HUES6 (cell line): ENCODE measurements around the gene TNFRSF8.

ENCODE experiments used
- H3K27ac ChIP-seq: 2 replicates; pipeline ENCODE4 v1.7.0; 2013; ENCODE audit warnings: low read depth, mild to moderate bottlenecking, low read length, inconsistent platforms
- H3K27me3 ChIP-seq: 2 replicates; pipeline ENCODE4 v1.6.1; 2013; ENCODE audit warnings: low read length; ENCODE audit not compliant: control insufficient read depth, insufficient read depth
- H3K36me3 ChIP-seq: 2 replicates; pipeline ENCODE4 v1.6.1; 2013; ENCODE audit warnings: low read length; ENCODE audit not compliant: control insufficient read depth, insufficient read depth
- H3K4me1 ChIP-seq: 2 replicates; pipeline ENCODE4 v1.6.1; 2013; ENCODE audit warnings: low read length; ENCODE audit not compliant: control insufficient read depth, insufficient read depth
- H3K4me3 ChIP-seq: 2 replicates; pipeline ENCODE4 v1.5.1; 2013; ENCODE audit warnings: low read depth, low read length
- H3K9ac ChIP-seq: one replicate; pipeline ENCODE4 v1.6.1; 2013; ENCODE audit warnings: mild to moderate bottlenecking, low read length
- H3K9me3 ChIP-seq: 2 replicates; pipeline ENCODE4 v1.6.1; 2013; ENCODE audit warnings: low read depth, low read length; ENCODE audit not compliant: control insufficient read depth, insufficient read depth

Gene TNFRSF8

GRCh38 chr1:12144969-12145368, 81.9 kb downstream of the TNFRSF8 start:
- H3K4me1 ChIP-seq, result peaks cover 8% of the 10 kb centered on the region; the same call in 1 of the 2 replicates
- H3K27ac ChIP-seq, result no peak overlapping the region

DNA sequence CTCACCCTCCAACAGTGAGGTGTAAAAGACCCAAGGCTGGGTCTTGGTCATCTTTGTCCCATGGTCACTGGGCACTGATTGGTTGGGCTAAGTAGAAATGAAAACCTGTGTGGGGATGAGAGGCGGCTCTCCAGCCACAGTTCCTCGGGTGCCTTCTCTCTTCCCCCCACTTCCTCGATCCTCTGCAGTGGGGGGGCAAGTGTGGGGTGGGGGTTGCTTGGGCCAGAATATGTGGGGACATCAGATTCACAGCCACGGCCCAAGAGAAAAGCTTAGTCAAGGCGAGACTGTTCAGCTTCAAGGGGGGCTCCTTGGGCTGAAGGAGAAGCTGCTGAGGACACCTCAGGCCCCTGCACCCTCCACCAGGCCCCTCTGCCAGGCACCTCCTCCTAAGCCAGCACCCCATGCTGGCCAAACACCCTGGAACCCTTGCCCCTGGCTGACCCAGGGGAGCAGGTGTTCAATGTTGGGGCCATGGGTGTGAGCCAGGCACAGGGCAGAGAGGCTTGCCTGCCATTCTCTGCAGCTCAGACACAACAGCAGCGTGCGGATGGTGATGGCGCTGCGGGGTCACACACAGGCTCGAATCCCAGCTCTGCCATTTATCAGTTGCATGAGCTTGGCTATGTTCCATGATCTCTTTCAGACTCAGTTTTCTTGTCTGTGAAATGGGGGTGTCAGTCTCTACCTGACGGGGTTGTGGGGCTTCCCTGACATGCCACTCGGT, 82.7 kb downstream of the TNFRSF8 start:
- Histone ChIP-seq H3K4me3 (no peak overlapping the region), H3K36me3 (peaks cover 3% of the 10 kb centered on the region; the same call in 1 of the 2 replicates), H3K27ac (no peak overlapping the region), H3K4me1 (peaks cover 8% of the 10 kb centered on the region; the same call in 1 of the 2 replicates), H3K9ac (no peak overlapping the region), H3K27me3 (no peaks in the 10 kb centered on the region), H3K9me3 (0 out of 2 replicates have a peak, but pooled peaks cover 3% of the 10 kb centered on the region)

More at GRCh38 chr1:12144969-12145368, 81.9 kb downstream of the TNFRSF8 start:
- Histone ChIP-seq H3K36me3 (peaks cover 3% of the 10 kb centered on the region; the same call in 1 of the 2 replicates), H3K9ac (no peak overlapping the region), H3K4me3 (no peak overlapping the region), H3K27me3 (no peaks in the 10 kb centered on the region), H3K9me3 (0 out of 2 replicates have a peak, but pooled peaks cover 3% of the 10 kb centered on the region)

DNA sequence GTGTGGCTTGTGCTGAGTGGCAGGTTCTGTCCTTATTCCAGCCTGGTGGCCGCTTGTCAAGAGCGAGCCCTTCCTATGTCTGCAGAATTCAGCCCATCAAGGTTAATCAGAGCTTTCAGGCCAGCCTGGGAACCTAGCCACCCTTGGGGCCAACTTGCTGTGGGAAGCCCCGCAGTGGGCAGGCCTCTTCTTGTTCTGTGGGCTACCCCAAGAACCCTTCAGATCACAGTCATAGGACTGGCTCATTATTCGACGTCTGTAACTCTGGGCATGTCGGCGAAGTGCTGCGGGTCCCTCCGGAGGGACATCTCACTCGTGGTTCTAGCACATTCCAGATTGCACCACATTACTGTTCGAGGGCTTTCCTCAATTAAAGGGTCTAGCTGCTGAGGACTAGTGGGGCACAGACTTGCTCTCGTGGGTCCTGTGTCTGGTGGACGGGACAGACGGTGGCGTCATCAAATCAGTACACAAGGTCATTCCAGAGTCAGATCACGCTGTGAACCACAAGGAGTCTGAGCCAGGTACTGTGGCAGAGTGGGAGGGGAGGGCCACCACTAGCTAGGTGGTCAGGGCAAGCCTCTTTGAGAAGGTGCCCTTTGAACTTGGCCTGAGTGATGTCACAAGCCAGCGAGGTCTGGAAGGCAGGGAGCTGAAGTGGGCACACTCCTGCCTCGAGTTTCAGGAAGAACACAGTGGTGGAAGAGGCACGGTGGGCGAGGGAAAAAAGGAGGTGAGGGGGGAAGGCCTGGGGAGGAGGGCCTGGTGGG, 83.4 kb downstream of the TNFRSF8 start:
- Histone ChIP-seq H3K9ac (no peak overlapping the region), H3K4me1 (peaks cover 8% of the 10 kb centered on the region; the same call in 1 of the 2 replicates), H3K27ac (no peak overlapping the region), H3K4me3 (no peak overlapping the region), H3K27me3 (no peaks in the 10 kb centered on the region), H3K9me3 (0 out of 2 replicates have a peak, but pooled peaks cover 3% of the 10 kb centered on the region), H3K36me3 (peaks cover 3% of the 10 kb centered on the region; the same call in 1 of the 2 replicates)

- H3K9me3 ChIP-seq, result 0 out of 2 replicates have a peak, but pooled peaks cover 3% of the 10 kb centered on the region
- no peaks in the 10 kb centered on the region for H3K27me3 ChIP-seq
- H3K4me3 ChIP-seq, result no peak overlapping the region
- H3K36me3 ChIP-seq, result 0 out of 2 replicates have a peak, but pooled peaks cover 3% of the 10 kb centered on the region
- H3K27ac ChIP-seq, result no peak overlapping the region
- no peak overlapping the region for H3K9ac ChIP-seq
- H3K4me1 ChIP-seq, result peaks cover 4% of the 10 kb centered on the region; the same call in 1 of the 2 replicates
Measured at GRCh38 chr1:12147201-12147701, 84.1 kb downstream of the TNFRSF8 start.

- no peaks in the 10 kb centered on the region for H3K27me3 ChIP-seq
- 0 out of 2 replicates have a peak, but pooled peaks cover 3% of the 10 kb centered on the region for H3K9me3 ChIP-seq
- H3K36me3 ChIP-seq, result no peaks in the 10 kb centered on the region
- H3K9ac ChIP-seq, result no peak overlapping the region
- no peak overlapping the region for H3K27ac ChIP-seq
- no peak overlapping the region for H3K4me3 ChIP-seq
- peaks cover 1% of the 10 kb centered on the region; the same call in 1 of the 2 replicates for H3K4me1 ChIP-seq
Measured at GRCh38 chr1:12148160-12148957, 85.3 kb downstream of the TNFRSF8 start.

GRCh38 chr1:12148958-12149790, 86.1 kb downstream of the TNFRSF8 start:
- H3K4me3 ChIP-seq, result no peak overlapping the region
- H3K4me1 ChIP-seq, result peaks cover 4% of the 10 kb centered on the region; the same call in 1 of the 2 replicates
- H3K27me3 ChIP-seq, result no peaks in the 10 kb centered on the region
- H3K9me3 ChIP-seq, result 0 out of 2 replicates have a peak, but pooled peaks cover 3% of the 10 kb centered on the region
- H3K36me3 ChIP-seq, result no peaks in the 10 kb centered on the region
- H3K27ac ChIP-seq, result no peak overlapping the region
- H3K9ac ChIP-seq, result no peak overlapping the region

GRCh38 chr1:12149791-12150175, 86.7 kb downstream of the TNFRSF8 start:
- H3K27ac ChIP-seq, result no peak overlapping the region
- H3K36me3 ChIP-seq, result no peaks in the 10 kb centered on the region
- H3K9me3 ChIP-seq, result 0 out of 2 replicates have a peak, but pooled peaks cover 3% of the 10 kb centered on the region
- no peak overlapping the region for H3K4me3 ChIP-seq
- no peaks in the 10 kb centered on the region for H3K27me3 ChIP-seq
- H3K9ac ChIP-seq, result no peak overlapping the region
- peaks cover 4% of the 10 kb centered on the region; the same call in 1 of the 2 replicates for H3K4me1 ChIP-seq

- Histone ChIP-seq H3K4me1 (peaks cover 4% of the 10 kb centered on the region; the same call in 1 of the 2 replicates), H3K27me3 (no peaks in the 10 kb centered on the region), H3K27ac (no peak overlapping the region), H3K4me3 (no peak overlapping the region), H3K36me3 (no peaks in the 10 kb centered on the region), H3K9me3 (0 out of 2 replicates have a peak, but pooled peaks cover 3% of the 10 kb centered on the region), H3K9ac (no peak overlapping the region)
Measured at GRCh38 chr1:12150456-12151200, 87.5 kb downstream of the TNFRSF8 start.

- H3K9ac ChIP-seq, result no peak overlapping the region
- no peaks in the 10 kb centered on the region for H3K36me3 ChIP-seq
- H3K4me1 ChIP-seq, result peaks cover 4% of the 10 kb centered on the region; the same call in 1 of the 2 replicates
- no peak overlapping the region for H3K4me3 ChIP-seq
- H3K27ac ChIP-seq, result no peak overlapping the region
- H3K9me3 ChIP-seq, result 0 out of 2 replicates have a peak, but pooled peaks cover 3% of the 10 kb centered on the region
- H3K27me3 ChIP-seq, result no peaks in the 10 kb centered on the region
Measured at GRCh38 chr1:12151465-12151864, 88.4 kb downstream of the TNFRSF8 start.
